Suprapubic skin (tissue), 3 donors: Measurements from ENCODE around the gene EGR2.

Experiments
- CTCF ChIP-seq, 2 donors: fragments of 200-600 bp in 1 of 2; fragments of 450-650 bp in 1 of 2; sonication (generic) in 1 of 2; IDR thresholded peaks; one replicate each; pipeline ENCODE4 v1.5.1; 2016 to 2019; ENCODE audit warnings: antibody characterized with exemption in 2 of 2, mild to moderate bottlenecking in 1 of 2, moderate library complexity in 1 of 2
- POLR2A ChIP-seq, 2 donors: fragments of 450-650 bp; IDR thresholded peaks; one replicate each; pipeline ENCODE4 v1.6.1; 2017; ENCODE audit warnings: antibody characterized with exemption in 2 of 2, mild to moderate bottlenecking in 2 of 2, moderate library complexity in 2 of 2

GRCh38 chr10:62813981-62814380 lies 2.2 kb downstream of the EGR2 start:
- no peak for TF ChIP-seq POLR2A (IDR thresholded peaks at IDR 0.05)
- no peak for TF ChIP-seq CTCF (IDR thresholded peaks at IDR 0.05)
